Measurements from ENCODE around the gene S100A8.

S100A8 gene

DNA sequence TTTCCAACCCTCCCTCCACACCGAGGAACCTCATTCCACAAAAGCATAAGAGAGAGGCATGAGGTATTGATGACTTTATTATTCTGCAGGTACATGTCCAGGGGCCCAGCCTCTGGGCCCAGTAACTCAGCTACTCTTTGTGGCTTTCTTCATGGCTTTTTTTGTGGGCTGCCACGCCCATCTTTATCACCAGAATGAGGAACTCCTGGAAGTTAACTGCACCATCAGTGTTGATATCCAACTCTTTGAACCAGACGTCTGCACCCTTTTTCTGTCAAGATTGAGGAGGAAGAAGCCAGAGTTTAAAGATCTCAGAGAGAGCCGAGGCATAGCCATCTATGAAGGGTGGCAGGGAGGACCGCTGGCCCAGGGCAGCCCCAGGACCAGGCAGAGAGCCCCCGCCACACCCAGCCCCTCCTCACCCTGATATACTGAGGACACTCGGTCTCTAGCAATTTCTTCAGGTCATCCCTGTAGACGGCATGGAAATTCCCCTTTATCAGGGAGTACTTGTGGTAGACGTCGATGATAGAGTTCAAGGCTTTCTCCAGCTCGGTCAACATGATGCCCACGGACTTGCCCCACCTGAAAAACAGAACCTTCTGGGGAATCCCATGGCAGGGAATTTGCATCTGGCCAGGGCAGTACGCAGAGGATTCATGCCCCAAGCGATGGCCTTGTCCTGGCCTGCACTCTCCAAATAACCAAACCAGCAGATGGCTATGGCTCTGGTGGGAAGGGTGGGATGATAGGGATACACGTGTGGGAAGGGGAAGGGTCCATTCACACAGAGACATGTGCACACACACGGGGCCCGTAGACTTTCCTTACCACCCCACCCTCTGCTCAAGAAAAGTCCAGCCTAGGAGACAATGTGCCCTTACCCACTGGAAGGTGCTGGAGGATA lies 647 bp downstream of the S100A8 start:
- DNase-seq, result no peak

DNA sequence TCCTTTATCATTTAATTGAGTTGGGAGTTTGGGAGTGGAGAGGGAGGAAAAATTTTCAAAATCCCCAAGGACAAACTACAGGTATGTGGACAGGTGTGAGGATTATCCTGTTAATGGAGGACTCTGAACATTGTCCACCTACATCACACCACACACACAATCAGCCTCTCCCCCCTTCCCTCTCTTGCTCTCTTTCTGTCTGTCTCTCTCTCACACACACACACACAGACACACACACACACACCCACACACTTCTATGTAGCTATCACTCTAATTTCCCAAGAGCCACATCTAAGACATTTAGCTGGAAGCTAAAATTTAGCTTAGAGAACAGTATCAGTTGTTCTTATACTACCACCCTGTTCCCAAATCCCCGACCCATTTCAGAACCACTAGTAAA lies 1.5 kb downstream of the S100A8 start:
- no peak for DNase-seq

DNA sequence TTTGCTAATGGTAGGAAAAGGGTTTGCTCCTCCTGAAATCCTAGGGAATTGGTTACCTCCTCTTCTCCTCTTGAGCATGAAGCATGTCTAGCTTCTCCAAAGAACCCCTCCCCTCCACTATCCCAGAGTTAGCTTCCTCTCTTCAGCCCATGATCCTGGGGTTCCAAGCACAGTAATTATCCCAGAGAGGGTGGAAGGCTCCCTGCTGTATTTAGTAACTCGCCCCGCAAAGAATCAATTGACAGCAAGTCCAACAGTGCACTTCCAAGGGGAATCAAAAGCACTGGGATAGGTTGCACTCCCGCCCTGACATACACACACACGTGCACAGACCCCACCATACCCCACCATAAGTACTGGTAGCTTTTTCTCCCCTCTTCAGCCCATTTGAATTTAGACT lies 3.1 kb downstream of the S100A8 start:
- DNase-seq, result no peak

DNA sequence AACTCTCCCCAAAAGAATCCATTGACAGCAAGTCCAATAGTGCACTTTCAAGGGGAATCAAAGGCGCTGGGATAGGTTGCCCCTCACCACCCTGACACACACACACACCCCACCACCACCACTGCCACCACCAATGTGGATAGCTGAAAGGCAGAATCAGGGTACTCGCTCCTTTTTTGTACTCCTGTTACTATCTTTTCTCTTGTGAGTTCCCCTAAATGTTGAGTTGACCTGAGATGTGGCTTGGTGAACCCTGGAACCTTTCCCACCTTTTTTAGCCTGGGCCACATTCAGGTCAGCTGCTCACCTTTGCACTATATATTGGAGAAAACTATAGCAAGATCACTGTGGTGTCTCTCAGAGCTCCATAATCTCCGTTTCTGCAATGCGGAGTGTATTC lies 3.9 kb downstream of the S100A8 start:
- no peak for DNase-seq

DNA sequence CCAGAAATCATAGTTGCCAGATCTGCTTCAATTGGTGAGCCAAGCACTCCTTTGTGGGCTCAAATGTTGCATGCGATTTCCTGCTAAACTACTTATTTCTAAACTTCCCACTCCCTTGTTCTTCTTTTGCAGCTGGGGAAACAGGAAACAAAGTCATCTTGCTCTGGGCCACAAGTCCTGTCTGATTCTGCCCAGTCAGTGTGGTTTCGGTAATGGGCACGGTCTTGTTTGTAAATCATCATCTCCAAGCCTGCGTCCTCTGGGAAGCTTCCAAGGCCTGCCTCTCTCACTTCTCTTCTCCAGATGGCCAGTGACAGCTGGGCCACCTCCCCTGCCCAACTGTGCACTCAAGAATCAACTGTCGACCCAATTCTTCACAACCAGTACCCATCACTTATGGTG lies 4.4 kb downstream of the S100A8 start:
- DNase-seq, result no peak

DNA sequence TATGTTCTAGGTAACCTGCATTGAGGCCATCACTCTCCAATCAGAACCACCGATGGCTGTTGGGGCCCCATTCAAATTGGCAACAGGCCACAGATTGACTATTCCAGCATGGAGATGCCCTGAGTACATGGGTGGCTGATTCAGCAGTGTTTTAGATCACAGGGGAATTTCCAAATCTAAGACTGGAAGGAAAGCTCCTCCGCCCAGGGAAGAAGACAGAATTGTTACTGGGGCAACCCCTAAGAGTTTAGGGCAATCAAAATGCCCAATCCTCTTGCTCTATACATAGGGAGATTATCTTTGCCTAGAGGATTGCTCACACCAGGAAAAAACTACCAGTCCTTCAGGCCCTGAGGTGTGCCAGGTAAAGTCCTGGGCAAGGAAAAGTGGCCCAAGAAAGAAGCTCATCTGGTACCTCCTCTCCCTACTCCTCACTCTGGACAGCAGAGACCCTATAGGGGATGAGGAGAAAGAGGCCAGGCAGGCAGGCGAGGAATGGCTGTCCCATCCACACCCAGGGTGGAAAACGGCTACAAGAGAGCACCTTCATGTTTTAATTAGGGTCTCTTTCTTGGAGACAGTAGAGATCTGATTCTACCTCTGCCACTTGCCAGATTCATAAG lies 5.8 kb downstream of the S100A8 start:
- no peak for DNase-seq

DNA sequence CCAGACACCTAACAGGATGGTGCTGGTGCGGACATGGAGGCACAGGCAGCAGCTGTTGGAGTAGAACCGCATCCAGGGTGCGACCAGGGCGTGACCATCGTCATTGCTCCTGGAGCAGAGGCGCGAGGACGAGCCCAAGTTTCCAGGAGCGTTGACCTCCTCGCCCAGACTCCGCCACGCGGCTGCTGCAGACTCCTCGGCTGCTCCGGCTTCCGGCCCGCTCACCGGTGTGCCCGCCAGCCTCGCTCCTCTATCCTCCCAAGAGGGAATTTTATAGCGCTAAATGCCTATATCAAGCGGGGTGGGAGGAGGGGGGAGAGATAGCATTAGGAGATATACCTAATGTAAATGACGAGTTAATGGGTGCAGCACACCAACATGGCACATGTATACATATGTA lies 10.2 kb downstream of the S100A8 start:
- DNase-seq, result no peak

DNA sequence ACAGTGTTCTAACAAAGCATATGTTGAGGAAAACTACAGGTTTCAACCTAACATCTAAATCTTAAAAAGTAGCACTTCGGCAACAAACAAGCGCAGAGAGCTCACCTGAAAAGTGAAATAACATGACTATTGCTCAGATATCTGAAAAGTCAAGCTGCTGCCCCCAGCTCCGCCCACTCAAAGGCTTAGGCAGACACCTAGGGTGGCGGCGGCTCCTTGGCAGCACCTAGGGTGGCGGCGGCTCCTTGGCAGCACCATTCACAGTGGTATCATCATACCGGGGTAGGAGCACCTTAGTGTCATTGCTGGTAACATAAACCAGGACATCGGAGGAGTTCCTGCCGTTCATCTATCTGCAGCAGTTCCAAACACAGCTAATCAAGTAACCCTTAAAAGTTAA lies 11.3 kb downstream of the S100A8 start:
- no peak for DNase-seq

DNA sequence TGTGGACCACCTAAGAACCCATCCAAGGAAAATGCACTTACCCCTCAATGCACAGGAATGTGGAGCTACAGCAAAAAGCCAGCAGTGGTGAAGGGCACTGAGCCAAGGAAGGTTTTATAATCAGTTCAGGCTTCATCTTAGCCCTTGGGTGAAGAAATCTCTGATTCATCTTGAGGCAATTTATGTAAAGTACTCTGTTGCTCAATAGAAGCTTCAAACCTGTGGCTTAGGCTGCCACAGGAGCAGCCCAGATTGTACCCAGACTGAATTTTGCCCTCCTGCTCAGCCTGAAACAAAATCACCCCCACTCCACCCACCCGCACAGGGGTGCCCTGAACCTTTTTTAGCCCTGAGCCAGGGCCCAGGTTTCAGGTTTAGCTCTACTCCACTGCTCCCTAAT lies 15.4 kb downstream of the S100A8 start, which contains the start of gene S100A12:
Gene S100A12, minus strand, starts transcription at position 111 of the 400 bp plus-strand sequence. CDS start 1,029 bp downstream, outside the sequence.
- DNase-seq, result no peak

DNA sequence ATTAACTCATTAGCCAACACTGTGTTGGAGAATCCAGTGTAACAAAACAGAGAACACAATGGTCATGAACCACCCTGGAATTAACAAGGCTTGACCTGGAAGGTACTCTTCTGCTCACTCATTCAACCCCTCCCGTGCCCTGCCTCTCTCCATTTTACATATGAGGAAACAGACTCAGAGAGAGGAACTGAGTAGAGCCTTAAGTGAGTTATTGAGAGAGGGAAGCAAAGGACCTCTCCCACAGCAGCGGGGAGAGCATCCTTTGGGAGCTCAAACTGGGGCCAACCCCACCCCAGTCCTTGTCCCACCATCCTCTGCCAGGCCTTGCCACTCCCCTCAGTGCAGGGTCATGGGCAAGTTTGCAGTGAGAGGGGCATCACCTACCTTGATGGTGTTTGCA lies 16.8 kb downstream of the S100A8 start:
- DNase-seq, result no peak

DNA sequence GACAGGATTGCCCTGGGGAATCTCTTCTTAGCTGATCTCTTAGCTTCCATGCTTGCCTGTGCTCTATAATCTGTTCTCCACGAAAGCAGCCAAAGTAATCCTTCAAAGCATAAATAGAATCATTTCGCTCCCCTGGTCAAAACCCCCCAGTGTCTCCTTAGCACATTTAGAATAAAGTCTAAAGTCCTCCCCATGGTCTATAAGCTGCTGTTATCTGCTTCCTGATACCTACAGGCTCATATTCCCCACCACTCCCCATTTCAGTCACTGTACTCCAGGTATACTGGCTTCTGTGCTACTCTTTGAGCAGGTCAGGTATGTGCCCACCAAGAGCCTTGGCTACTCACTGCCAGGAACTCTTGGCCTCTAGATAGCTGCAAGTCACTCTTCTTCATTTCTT lies 18.3 kb downstream of the S100A8 start:
- no peak for DNase-seq

DNA sequence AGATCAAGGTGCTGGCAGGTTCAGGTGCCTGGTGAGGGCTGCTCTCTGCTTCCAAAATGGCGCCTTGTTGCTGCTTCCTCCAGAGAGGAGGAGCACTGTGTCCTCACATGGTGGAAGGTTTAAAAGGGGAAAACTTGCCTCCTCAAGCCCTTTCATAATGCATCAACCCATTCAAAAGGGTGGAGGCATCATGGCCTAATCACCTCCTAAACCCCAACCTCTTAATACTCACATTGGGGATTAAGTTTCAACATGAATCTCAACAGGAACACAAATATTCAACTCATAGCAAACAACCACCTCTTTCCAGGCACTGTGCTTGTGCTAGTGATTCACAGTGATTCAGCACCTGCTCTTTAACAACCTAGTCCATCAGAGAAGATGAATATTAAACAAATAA lies 19.6 kb downstream of the S100A8 start:
- no peak for DNase-seq

DNA sequence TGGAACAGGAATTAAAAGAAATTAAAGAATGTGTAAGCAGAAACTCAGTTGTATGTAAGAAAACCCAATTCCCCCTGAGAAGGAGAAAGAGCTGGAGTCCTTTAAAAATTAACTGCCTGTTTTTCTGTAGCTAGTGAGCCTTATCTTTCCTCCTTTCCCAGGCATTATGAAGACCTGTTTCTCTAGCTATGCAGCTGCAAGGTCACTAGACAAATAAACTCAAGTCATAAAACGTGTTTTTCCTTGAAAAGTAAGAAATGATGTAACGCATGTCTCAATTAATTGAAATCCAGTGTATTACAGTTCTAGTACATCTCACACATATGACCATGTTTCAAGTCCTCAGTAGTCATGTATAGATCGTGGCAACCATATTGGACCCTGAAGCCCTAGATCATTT lies 20.7 kb downstream of the S100A8 start:
- no peak for DNase-seq

DNA sequence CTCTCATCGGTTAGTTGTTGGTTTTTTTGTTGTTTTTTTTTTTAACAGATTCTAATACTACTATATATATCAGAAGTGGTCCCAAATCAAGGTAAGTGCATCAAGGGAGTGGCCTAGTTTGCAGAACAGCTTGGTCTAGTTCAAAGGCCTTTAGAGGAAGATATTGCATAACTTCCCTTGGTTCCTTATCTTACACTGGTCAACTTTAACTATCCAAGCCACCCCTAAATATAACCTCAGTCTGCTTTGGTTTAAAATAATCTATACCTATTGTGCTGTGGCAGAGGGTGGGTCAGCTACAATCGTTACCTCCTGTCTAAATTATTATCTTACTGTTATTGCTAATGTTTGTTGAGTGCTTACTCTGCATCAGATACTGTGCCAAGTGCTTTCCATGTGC lies 22.4 kb downstream of the S100A8 start:
- DNase-seq, result no peak

DNA sequence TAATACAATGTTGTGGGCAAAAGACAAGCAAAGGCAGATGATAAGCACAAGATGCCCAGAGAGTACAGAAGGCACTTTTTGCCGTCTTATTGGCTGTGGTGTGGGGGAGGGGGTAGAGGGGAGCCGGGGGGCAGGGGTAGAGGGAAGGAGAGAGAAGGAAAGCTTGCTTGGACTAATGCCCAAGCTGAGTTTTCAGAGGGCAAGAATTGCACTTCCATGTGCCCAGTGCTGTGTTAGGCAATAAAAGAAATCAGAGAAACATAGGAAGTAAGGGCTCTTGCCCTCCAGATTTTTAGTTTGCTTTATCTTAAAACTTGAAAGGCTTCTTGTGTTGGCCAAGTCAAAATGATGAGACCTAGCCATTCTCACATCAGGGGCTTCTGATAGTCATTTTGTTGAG lies 23.8 kb downstream of the S100A8 start:
- no peak for DNase-seq

DNA sequence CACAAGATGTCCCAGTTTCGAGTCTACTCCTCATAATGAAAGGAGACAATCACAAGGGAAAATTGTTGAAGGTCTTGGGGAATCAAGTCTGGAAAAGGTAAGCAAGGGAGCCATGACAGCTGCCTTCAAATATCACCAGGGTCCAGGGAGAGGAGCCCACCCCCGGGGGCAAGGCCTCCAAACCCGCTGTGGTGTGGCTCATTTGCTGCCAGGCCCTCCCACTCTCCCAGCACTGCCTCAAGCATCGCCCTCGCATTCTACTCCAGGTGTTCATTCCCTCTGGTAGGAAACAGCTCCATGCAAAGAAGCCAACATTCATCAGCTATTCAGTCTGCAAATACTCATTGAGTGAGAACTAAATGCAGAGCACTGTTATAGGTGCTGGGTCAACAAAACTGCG lies 24.6 kb downstream of the S100A8 start:
- DNase-seq, result no peak

DNA sequence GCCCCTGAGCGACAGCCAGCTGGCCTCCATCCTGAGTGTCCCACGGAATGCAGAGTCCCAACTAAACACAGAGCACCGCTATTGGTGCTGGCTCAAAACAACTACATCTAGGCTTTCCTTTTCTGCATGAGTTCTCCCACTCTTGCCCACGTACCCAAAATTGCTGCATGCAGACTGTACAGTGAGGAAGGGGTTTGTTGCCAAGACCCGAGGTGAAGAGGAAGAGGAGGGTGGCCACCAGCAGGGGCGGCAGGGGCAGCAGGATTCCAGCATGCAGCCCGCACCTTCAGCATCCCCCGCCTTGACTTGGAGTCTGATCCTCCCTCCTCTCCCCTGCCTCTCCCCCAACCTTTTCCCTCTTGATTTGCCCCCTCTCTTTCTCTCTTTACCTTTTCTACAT lies 25.2 kb downstream of the S100A8 start:
- no peak for DNase-seq

DNA sequence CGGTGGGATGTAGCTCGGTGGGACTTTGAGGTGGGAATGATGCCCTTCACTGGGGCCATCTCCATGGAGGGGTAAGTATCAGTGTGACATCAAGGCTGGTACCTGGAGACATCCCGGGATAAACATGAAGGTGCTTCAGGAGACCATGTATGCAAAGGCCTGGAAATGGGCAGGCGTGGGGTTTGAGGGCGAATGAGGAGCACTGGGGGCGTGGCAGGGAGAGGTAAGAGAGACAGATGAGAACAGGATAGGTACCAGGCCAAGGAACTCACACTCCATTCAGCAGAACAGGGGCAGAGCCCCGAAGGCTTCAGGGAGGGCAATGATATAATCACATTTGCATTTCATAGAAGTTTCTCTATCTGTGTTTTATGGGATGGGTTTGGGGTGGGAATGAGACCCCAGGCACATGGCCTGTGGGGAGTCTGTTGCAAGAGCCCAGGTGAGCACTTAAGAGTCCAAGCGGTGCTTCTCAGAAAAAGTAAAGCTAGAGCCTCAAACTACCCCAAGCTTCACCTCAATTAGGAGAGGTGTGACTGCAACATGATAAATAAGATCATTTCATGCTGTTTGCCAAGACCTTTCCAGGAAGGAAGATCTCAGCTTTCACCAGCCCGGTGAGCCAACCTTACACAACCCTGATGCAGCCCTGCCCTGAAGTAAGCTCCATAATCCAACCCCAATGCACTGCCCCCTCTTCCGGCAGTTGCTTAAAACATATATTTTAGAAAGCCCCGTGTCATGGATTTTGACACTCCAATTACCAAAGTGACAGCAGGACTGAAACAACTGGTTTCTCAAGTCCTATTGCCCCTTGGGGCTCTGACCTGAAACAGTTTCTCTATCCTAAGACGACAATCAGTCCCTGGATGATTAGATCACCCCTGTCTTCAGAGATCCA lies 25.9 kb downstream of the S100A8 start:
- DNase-seq, result no peak

DNA sequence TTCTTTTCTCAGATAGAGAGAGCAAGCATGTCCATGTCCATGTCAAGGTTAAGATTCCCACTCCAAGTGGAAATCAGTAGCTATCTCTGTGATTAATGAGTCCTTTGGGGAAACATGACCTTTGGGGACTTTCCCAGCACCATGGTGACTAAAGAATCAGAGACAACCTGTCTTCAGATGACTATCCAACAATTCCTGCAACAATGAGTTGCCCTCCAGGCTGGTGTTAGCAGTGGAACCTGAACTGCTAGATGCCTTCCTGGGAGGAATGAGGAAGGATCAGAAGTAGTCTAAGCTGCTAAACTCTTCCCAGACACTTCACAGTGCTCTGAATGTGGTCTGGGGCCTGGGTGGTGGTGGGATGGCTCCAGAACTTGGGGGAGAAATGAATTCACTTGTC lies 26.7 kb downstream of the S100A8 start:
- DNase-seq, result no peak

DNA sequence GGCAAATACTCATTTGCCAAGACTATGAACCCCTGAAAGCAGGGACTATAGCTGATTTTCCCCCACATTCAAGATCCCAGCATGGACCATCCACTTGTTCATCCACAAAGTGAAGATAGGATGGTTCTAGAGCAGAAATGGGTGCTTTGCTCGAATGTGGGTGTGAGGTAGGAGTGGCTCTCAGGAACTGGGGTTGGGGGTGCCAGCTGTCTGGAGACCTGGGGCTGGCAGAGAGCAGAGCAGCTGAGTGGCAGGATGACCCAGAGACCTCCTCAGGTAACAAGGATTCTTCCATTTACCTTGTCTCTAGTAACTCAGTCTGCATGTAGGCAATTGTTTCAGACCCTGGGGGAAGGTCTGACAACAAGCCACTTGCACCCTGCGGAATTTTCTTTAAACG lies 27.2 kb downstream of the S100A8 start:
- DNase-seq, result no peak

DNA sequence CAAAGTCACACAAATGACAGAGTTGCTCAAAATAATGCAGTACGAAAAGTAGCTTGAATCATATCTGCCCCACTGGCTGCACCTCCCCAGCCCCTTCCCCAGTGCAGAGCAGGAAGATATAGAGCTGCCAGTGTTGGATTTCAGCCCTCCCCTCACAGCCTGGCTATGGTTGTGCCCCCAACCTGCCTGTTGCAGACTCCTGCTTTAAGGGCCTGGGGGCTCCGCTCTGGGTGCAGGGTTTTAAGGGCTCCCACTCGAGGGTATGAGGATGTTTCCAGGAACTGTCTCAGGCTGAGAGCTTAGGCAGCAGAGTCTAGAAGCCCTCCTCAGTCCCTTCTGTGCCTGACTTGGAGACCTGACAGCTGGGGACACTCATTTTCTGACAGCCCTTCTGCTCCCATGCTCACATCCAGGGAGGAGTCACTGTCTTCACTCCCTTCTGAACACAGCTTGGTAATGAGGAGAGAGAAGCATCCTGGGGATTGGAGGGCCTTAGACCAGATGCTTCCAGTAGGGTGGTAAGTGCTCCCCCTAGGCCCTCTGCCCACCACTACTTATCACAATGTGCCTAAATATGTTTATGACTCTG lies 28.6 kb downstream of the S100A8 start:
- no peak for DNase-seq

DNA sequence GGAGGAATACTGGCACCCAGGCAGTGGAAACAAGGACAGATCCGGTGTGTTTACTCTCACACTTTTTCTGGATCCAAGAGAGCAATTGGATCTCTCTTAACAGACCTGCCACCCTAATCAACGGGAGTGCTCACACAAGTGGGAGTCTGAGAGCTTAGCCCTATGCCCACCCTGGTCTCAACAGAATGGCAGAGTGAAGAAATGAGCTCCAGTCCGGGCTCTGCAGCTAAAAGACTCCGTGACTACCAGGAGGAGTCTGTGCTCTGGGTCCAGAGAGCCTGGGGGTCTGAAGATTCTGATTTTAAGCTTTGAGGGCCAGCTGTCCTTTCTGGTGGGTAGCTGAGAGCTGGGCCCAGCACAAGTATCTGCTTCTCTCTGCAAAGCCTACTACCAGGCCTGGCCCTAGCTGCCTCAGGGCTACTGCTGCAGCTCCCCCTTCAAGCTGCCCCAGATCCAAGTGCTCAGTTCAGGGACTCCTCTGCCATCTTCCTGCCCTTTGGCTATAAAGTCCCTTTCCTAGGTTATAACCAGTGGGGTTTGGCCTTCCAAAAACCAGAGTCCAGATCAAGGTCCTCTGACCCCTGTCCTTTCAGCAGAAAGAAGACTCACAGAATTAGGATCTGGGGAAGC lies 29.3 kb downstream of the S100A8 start:
- no peak for DNase-seq

All from NCI-H2107 (cell line).